Measurements from ENCODE around the gene VPS9D1.

The VPS9D1 gene

DNA sequence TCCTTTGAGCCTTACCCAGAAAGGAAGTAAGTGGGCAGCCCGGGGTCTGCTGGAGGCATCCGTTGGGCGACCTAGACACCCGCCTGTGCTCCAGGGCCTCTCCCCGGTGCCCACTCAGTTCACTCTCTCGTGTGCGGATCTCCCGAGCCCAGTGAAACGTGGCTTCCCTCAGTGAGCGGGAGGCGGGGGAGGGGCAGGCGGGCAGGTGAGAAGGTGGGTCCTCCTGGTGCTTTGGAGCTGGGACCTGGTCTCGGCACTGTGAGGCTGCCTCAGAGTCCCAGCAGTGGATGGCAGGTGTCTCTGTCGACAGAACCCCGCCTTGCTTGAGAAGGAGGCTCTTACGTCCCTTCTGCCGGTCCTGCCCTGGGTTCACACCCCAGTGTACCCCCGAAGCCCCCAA, 8.6 kb upstream of the VPS9D1 start:
- Histone ChIP-seq H3K4me2 (ENCODE audit: low read length) (no peak overlapping the region), H3K36me3 (ENCODE audit: insufficient read depth, low read length) (peaks cover 55% of the 10 kb centered on the region), H3K27ac (ENCODE audit: low read depth, low read length, poor library complexity, severe bottlenecking) (no peak overlapping the region), H2AFZ (ENCODE audit: low read length) (no peak overlapping the region), H3K9me2 (ENCODE audit: low read depth, low read length) (no peaks in the 10 kb centered on the region), H3K4me3 (ENCODE audit: low read depth, low read length, poor library complexity, severe bottlenecking) (no peak overlapping the region), H3K4me1 (ENCODE audit: insufficient read depth, low read length, severe bottlenecking) (no peaks in the 10 kb centered on the region), H4K20me1 (ENCODE audit: insufficient read depth, low read length) (no peaks in the 10 kb centered on the region), H3K79me2 (ENCODE audit: insufficient read depth, low read length) (no peaks in the 10 kb centered on the region), H3K9ac (ENCODE audit: low read length) (no peak overlapping the region), H3F3A (ENCODE audit: insufficient read depth, low read length) (no peaks in the 10 kb centered on the region), H3K9me3 (ENCODE audit: low read length) (no peaks in the 10 kb centered on the region), H3K27me3 (ENCODE audit: insufficient read depth, low read length) (no peaks in the 10 kb centered on the region)
- no peak for TF ChIP-seq EZH2 (IDR thresholded peaks at IDR 0.05; ENCODE audit: borderline replicate concordance, low read length)
- TF ChIP-seq, protein P1, sequence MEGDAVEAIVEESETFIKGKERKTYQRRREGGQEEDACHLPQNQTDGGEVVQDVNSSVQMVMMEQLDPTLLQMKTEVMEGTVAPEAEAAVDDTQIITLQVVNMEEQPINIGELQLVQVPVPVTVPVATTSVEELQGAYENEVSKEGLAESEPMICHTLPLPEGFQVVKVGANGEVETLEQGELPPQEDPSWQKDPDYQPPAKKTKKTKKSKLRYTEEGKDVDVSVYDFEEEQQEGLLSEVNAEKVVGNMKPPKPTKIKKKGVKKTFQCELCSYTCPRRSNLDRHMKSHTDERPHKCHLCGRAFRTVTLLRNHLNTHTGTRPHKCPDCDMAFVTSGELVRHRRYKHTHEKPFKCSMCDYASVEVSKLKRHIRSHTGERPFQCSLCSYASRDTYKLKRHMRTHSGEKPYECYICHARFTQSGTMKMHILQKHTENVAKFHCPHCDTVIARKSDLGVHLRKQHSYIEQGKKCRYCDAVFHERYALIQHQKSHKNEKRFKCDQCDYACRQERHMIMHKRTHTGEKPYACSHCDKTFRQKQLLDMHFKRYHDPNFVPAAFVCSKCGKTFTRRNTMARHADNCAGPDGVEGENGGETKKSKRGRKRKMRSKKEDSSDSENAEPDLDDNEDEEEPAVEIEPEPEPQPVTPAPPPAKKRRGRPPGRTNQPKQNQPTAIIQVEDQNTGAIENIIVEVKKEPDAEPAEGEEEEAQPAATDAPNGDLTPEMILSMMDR (IDR thresholded peaks at IDR 0.05; ENCODE audit: low read length) = no peak

DNA sequence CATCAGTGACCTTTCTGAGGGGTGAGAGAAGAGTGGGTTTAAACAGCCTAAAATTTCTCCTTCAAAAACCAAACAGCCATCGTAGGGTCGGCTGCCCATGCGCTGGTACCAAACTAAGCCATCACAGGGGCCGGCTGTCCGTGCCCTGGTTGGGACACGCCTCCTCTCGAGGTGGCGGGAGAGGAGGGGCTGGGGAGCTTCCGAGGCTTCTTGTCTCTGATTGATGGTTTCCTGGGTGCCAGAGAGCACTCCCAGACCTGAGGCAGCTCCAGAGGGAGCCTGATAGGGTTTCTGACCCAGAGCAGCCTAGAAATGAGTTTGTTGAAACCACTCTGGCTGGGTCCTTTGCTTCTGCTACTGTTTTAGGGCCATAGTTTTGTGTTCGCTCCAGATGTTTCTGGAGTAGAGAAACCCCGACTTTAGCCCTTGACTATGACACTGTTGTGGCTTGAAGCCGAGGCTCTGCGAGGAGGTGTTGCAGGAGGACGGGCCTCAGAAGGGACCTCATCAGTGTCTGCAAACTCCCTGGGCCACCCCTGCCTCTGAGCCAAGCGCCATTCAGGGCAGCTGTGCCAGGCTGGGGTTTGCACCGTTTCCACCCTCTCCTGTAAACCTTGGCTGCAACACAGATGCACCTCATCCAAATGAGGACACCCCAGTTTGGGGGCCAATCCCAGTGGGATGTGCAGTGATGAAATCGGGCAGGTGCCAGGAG, 6.9 kb upstream of the VPS9D1 start:
- H3K4me1 ChIP-seq (ENCODE audit: insufficient read depth, low read length, severe bottlenecking) = peaks cover 4% of the 10 kb centered on the region
- peaks cover 60% of the 10 kb centered on the region for H3K36me3 ChIP-seq (ENCODE audit: insufficient read depth, low read length)
- H3K79me2 ChIP-seq (ENCODE audit: insufficient read depth, low read length) = no peaks in the 10 kb centered on the region

DNA sequence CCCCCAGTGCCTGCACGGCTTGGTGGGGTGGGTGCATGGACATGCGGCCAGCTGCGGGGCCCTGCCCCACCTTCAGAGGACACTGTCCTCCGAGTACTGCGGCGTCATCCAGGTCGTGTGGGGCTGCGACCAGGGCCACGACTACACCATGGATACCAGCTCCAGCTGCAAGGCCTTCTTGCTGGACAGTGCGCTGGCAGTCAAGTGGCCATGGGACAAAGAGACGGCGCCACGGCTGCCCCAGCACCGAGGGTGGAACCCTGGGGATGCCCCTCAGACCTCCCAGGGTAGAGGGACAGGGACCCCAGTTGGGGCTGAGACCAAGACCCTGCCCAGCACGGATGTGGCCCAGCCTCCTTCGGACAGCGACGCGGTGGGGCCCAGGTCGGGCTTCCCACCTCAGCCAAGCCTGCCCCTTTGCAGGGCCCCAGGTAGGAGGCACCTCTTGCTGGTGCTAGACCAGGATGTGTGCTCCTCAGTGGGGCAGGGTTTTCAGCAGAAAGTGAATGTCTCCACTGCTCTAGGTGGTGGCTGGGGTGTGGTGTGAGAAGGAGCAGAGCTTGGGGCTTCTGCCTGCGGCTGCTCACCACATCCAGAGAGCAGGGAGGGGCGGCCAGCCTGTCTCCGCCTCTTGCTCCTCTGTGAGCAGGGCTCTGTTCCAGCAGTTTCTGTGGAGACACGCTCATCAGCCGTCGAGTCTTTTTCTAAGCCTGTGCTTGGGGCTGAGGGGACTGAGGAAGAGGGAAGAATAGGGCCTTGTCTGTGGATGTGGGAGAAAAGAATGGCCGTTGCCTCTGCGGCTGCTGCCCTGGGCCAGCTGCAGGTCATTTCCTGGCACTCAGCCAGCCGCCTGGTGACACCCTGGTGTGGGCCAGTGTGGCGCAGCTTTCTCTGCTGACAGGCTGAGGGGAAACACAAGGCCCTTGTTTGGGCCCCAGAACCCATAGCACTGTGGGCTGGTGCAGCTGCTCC, 2.9 kb upstream of the VPS9D1 start:
- no peak overlapping the region for H3K27ac ChIP-seq (ENCODE audit: low read depth, low read length, poor library complexity, severe bottlenecking)
- no peaks in the 10 kb centered on the region for H4K20me1 ChIP-seq (ENCODE audit: insufficient read depth, low read length)
- H3K9me2 ChIP-seq (ENCODE audit: low read depth, low read length) = no peaks in the 10 kb centered on the region
- H3F3A ChIP-seq (ENCODE audit: insufficient read depth, low read length) = 0 out of 2 replicates have a peak, but pooled peaks cover 2% of the 10 kb centered on the region
- H3K4me2 ChIP-seq (ENCODE audit: low read length) = no peak overlapping the region
- peaks cover 30% of the 10 kb centered on the region; the same call in 1 of the 2 replicates for H3K36me3 ChIP-seq (ENCODE audit: insufficient read depth, low read length)
- no peaks in the 10 kb centered on the region for H3K79me2 ChIP-seq (ENCODE audit: insufficient read depth, low read length)
- no peak overlapping the region for H3K4me3 ChIP-seq (ENCODE audit: low read depth, low read length, poor library complexity, severe bottlenecking)
- TF ChIP-seq, protein P1 (IDR thresholded peaks at IDR 0.05; ENCODE audit: low read length) = no peak
- TF ChIP-seq EZH2 (IDR thresholded peaks at IDR 0.05; ENCODE audit: borderline replicate concordance, low read length) = no peak
- no peak overlapping the region for H2AFZ ChIP-seq (ENCODE audit: low read length)
- peaks cover 17% of the 10 kb centered on the region for H3K4me1 ChIP-seq (ENCODE audit: insufficient read depth, low read length, severe bottlenecking)
- no peaks in the 10 kb centered on the region for H3K9me3 ChIP-seq (ENCODE audit: low read length)
- H3K9ac ChIP-seq (ENCODE audit: low read length) = no peak overlapping the region
- H3K27me3 ChIP-seq (ENCODE audit: insufficient read depth, low read length) = no peaks in the 10 kb centered on the region

More for the DNA sequence above, 6.9 kb upstream of the VPS9D1 start:
- H3K9me2 ChIP-seq (ENCODE audit: low read depth, low read length) = no peaks in the 10 kb centered on the region
- H3K9ac ChIP-seq (ENCODE audit: low read length) = no peak overlapping the region
- no peaks in the 10 kb centered on the region for H3K27me3 ChIP-seq (ENCODE audit: insufficient read depth, low read length)
- H3F3A ChIP-seq (ENCODE audit: insufficient read depth, low read length) = no peaks in the 10 kb centered on the region
- no peaks in the 10 kb centered on the region for H3K9me3 ChIP-seq (ENCODE audit: low read length)
- H3K27ac ChIP-seq (ENCODE audit: low read depth, low read length, poor library complexity, severe bottlenecking) = no peak overlapping the region
- H3K4me3 ChIP-seq (ENCODE audit: low read depth, low read length, poor library complexity, severe bottlenecking) = no peak overlapping the region
- TF ChIP-seq, protein P1 (IDR thresholded peaks at IDR 0.05; ENCODE audit: low read length) = no peak
- TF ChIP-seq EZH2 (IDR thresholded peaks at IDR 0.05; ENCODE audit: borderline replicate concordance, low read length) = no peak
- no peaks in the 10 kb centered on the region for H4K20me1 ChIP-seq (ENCODE audit: insufficient read depth, low read length)
- no peak overlapping the region for H3K4me2 ChIP-seq (ENCODE audit: low read length)
- no peak overlapping the region for H2AFZ ChIP-seq (ENCODE audit: low read length)

Data from OCI-LY1 (cell line).